Keratinocyte (primary cell): Measurements from ENCODE around the gene DIS3L2. TPM values are rescaled to one million over a fixed set of nuclear protein-coding genes. Genes with fewer than 3 reads are reported as not detected.

Experiments used
- DNase-seq: peaks from one replicate; pipeline ENCODE4 v3.0.0-alpha.2; 2011; ENCODE audit warnings: low read depth, missing footprints, low spot score
- FAIRE-seq: peaks from 2 replicates; lab custom pipeline; 2011; peaks lifted over from hg19 to GRCh38; lab: Jason Lieb, UNC
- H2AFZ ChIP-seq: 2 replicates; pipeline ENCODE4 v1.6.0; 2012; ENCODE audit warnings: low read length, control low read depth, inconsistent platforms; ENCODE audit not compliant: control insufficient read depth
- H3K27ac ChIP-seq: 2 replicates; pipeline ENCODE4 v1.5.1; 2011; ENCODE audit warnings: low read length; ENCODE audit not compliant: control insufficient read depth, insufficient read depth
- H3K27me3 ChIP-seq: 3 replicates; pipeline ENCODE4 v1.6.0; 2011; ENCODE audit warnings: low read length; ENCODE audit not compliant: control insufficient read depth, insufficient read depth; ENCODE audit errors: extremely low read depth
- H3K36me3 ChIP-seq, 2 experiments: 2 replicates in 1 of 2; 3 replicates in 1 of 2; pipeline ENCODE4 v1.5.1; 2011; ENCODE audit warnings: low read length in 2 of 2, mild to moderate bottlenecking in 1 of 2; ENCODE audit not compliant: control insufficient read depth in 2 of 2, insufficient read depth in 2 of 2; ENCODE audit errors: extremely low read depth in 1 of 2
- H3K4me1 ChIP-seq: 3 replicates; pipeline ENCODE4 v1.5.1; 2011; ENCODE audit warnings: low read length; ENCODE audit not compliant: control insufficient read depth, insufficient read depth; ENCODE audit errors: extremely low read depth
- H3K4me2 ChIP-seq: 3 replicates; pipeline ENCODE4 v1.6.0; 2011; ENCODE audit warnings: low read depth, low read length; ENCODE audit not compliant: control insufficient read depth, insufficient read depth; ENCODE audit errors: extremely low read depth
- H3K4me3 ChIP-seq, 3 experiments: fragments of 200-600 bp in 1 of 3; sonication (generic) in 1 of 3; 2 replicates in 2 of 3; 3 replicates in 1 of 3; pipeline ENCODE4 v1.5.1; 2011 to 2016; ENCODE audit warnings: low read length in 3 of 3, mild to moderate bottlenecking in 3 of 3, control low read depth in 2 of 3, inconsistent platforms in 1 of 3, low read depth in 1 of 3, mixed read lengths in 1 of 3, mixed run types in 1 of 3, moderate library complexity in 1 of 3; ENCODE audit not compliant: control insufficient read depth in 2 of 3, insufficient read depth in 2 of 3; ENCODE audit errors: extremely low read depth in 1 of 3
- H3K79me2 ChIP-seq: 2 replicates; pipeline ENCODE4 v1.6.0; 2012; ENCODE audit warnings: low read length; ENCODE audit not compliant: control insufficient read depth, insufficient read depth
- H3K9ac ChIP-seq: 3 replicates; pipeline ENCODE4 v1.6.0; 2011; ENCODE audit warnings: low read length; ENCODE audit not compliant: control insufficient read depth, insufficient read depth; ENCODE audit errors: extremely low read depth
- H3K9me1 ChIP-seq: 3 replicates; pipeline ENCODE4 v1.6.0; 2011; ENCODE audit warnings: low read length; ENCODE audit not compliant: control insufficient read depth, insufficient read depth; ENCODE audit errors: extremely low read depth
- H3K9me3 ChIP-seq: 2 replicates; pipeline ENCODE4 v1.5.1; 2012; ENCODE audit warnings: low read depth, low read length; ENCODE audit not compliant: control insufficient read depth
- H4K20me1 ChIP-seq: 3 replicates; pipeline ENCODE4 v1.6.0; 2011; ENCODE audit warnings: low read length; ENCODE audit not compliant: control insufficient read depth, insufficient read depth; ENCODE audit errors: extremely low read depth
- CTCF ChIP-seq, 3 experiments: IDR thresholded peaks in 1 of 3; conservative IDR thresholded peaks in 1 of 3; optimal IDR thresholded peaks in 1 of 3; 2 replicates in 2 of 3; 3 replicates in 1 of 3; pipeline versions ENCODE3 to v1.5.1; 2011; ENCODE audit warnings: low read length in 3 of 3, mild to moderate bottlenecking in 3 of 3, moderate library complexity in 2 of 3, control low read depth in 1 of 3, inconsistent platforms in 1 of 3; ENCODE audit not compliant: insufficient read depth in 2 of 3; ENCODE audit errors: extremely low read depth in 1 of 3
- EZH2 ChIP-seq: IDR thresholded peaks from one replicate; pipeline ENCODE4 v1.6.1; 2012; ENCODE audit warnings: inconsistent platforms, mild to moderate bottlenecking, low read length, moderate library complexity
- dilution Hi-C: fragments of 300-500 bp; cut with MboI; formaldehyde crosslinking; loops from one replicate; pipeline ENCODE4 v1.7.0; 2020; ENCODE audit warnings: low sequenced_read_pairs; ENCODE audit not compliant: extremely low pct_ligation_motif_present
- polyA plus RNA-seq, 5 experiments: library from polyadenylated mRNA; depleted of rRNA in 3 of 5; stranded (reverse) in 3 of 5; stranded (forward) in 1 of 5; unstranded in 1 of 5; fragments of >200 nt; gene quantifications; 1 replicate in 1 of 5; 2 replicates in 3 of 5; 3 replicates in 1 of 5; pipeline versions ENCODE4 v1.2.1 to v1.2.3, GENCODE V29; 2011 to 2012; ENCODE audit warnings: missing spikeins in 2 of 5, low read depth in 1 of 5, low replicate concordance in 1 of 5

The DIS3L2 gene
- polyA plus RNA-seq, 1 donor (not counting 4 experiments of a cell fraction or from before 2014, with no cell fraction given), result 8.6 TPM

GRCh38 chr2:232340171-232340935 lies 378.8 kb downstream of the DIS3L2 start:
- no peaks in the 10 kb centered on the region for H3K9me1 ChIP-seq
- no peaks in the 10 kb centered on the region for H3K9me3 ChIP-seq
- no peaks in the 10 kb centered on the region for H4K20me1 ChIP-seq
- DNase-seq (no peak), FAIRE-seq (no peak)
- H3K27me3 ChIP-seq, result no peaks in the 10 kb centered on the region
- H3K27ac ChIP-seq, result no peak overlapping the region
- no peak overlapping the region for H3K9ac ChIP-seq
- H3K79me2 ChIP-seq, result no peaks in the 10 kb centered on the region
- TF ChIP-seq CTCF (optimal IDR thresholded peaks at IDR 0.05 in 1 of 3, IDR thresholded peaks at IDR 0.05 in 1 of 3, conservative IDR thresholded peaks at IDR 0.05 in 1 of 3; ENCODE audit: extremely low read depth in 1 of 3, insufficient read depth in 2 of 3, low read length in 3 of 3), result no peak
- TF ChIP-seq EZH2, result no peak
- dilution Hi-C loops, result no loop called here
- no peaks in the 10 kb centered on the region for H3K4me1 ChIP-seq
- H3K4me3 ChIP-seq, result no peak overlapping the region
- peaks cover 0 to 1% of the 10 kb centered on the region in 2 experiments for H3K36me3 ChIP-seq
- H3K4me2 ChIP-seq, result no peak overlapping the region
- no peak overlapping the region for H2AFZ ChIP-seq

- no peak for DNase-seq
- Histone ChIP-seq H2AFZ (no peak overlapping the region), H3K9me1 (no peaks in the 10 kb centered on the region), H3K79me2 (no peaks in the 10 kb centered on the region), H3K9ac (no peak overlapping the region), H3K9me3 (no peaks in the 10 kb centered on the region), H3K36me3 (no peaks in the 10 kb centered on the region), H4K20me1 (no peaks in the 10 kb centered on the region), H3K27ac (no peak overlapping the region), H3K4me3 (no peak overlapping the region), H3K4me1 (no peaks in the 10 kb centered on the region), H3K27me3 (no peaks in the 10 kb centered on the region), H3K4me2 (no peak overlapping the region)
- dilution Hi-C loops, result no loop called here
- TF ChIP-seq CTCF (optimal IDR thresholded peaks at IDR 0.05 in 1 of 3, IDR thresholded peaks at IDR 0.05 in 1 of 3, conservative IDR thresholded peaks at IDR 0.05 in 1 of 3; ENCODE audit: extremely low read depth in 1 of 3, insufficient read depth in 2 of 3, low read length in 3 of 3), result no peak
- no peak for TF ChIP-seq EZH2
- FAIRE-seq, result no peak
Measured at GRCh38 chr2:232341061-232341738, 379.7 kb downstream of the DIS3L2 start.
